Vagina (tissue), 2 donors: ENCODE measurements around the gene C1QC. TPM values are rescaled to one million over a fixed set of nuclear protein-coding genes. Genes with fewer than 3 reads are reported as not detected.

Source experiments
- DNase-seq, 2 donors: peaks; one replicate each; pipeline ENCODE4 v3.0.0-alpha.2; 2017; ENCODE audit errors: extremely low spot score in 2 of 2
- H3K27ac ChIP-seq: fragments of 200-600 bp; sonication (generic); one replicate; pipeline ENCODE4 v1.5.1; 2019
- H3K27me3 ChIP-seq: fragments of 200-600 bp; sonication (generic); one replicate; pipeline ENCODE4 v1.5.1; 2019
- H3K36me3 ChIP-seq, 2 donors: fragments of 200-600 bp; sonication (generic); one replicate each; pipeline ENCODE4 v1.5.1; 2017 to 2019
- H3K4me1 ChIP-seq: fragments of 200-600 bp; sonication (generic); one replicate; pipeline ENCODE4 v1.5.1; 2019
- H3K4me3 ChIP-seq, 2 donors: fragments of 200-600 bp; sonication (generic); 1 replicate in 1 of 2; 2 replicates in 1 of 2; pipeline ENCODE4 v1.5.1; 2016 to 2019
- H3K9me3 ChIP-seq: fragments of 200-600 bp; sonication (generic); one replicate; pipeline ENCODE4 v1.5.1; 2019
- CTCF ChIP-seq, 3 experiments: fragments of 450-650 bp in 2 of 3; fragments of 200-600 bp in 1 of 3; sonication (generic) in 1 of 3; IDR thresholded peaks; one replicate each; pipeline ENCODE4 v1.5.1; 2017 to 2019; ENCODE audit warnings: antibody characterized with exemption in 3 of 3, mild to moderate bottlenecking in 2 of 3, moderate library complexity in 2 of 3
- POLR2A ChIP-seq, 2 donors: fragments of 450-650 bp; IDR thresholded peaks; one replicate each; pipeline ENCODE4 v1.6.1; 2017; ENCODE audit warnings: antibody characterized with exemption in 2 of 2, mild to moderate bottlenecking in 2 of 2, moderate library complexity in 2 of 2
- POLR2AphosphoS5 ChIP-seq, 2 donors: sonication (generic); formaldehyde crosslinking; IDR thresholded peaks; one replicate each; pipeline ENCODE4 v1.9.0; 2017; ENCODE audit warnings: antibody characterized with exemption in 2 of 2, mild to moderate bottlenecking in 2 of 2, low read depth in 1 of 2; ENCODE audit not compliant: insufficient read depth in 1 of 2
- intact Hi-C: fragments of 100-400 bp; cut with DNase I; formaldehyde crosslinking; loops from one replicate; pipeline ENCODE4 v1.15.1; 2023
- microRNA-seq: library from miRNA; unstranded; fragments of <30 nt; microRNA quantifications from one replicate; pipeline ENCODE4, GENCODE V29; 2017; ENCODE audit warnings: borderline number of aligned reads, borderline replicate concordance
- small RNA-seq: library from RNA; depleted of rRNA; stranded (forward); fragments of <200 nt; gene quantifications from one replicate; pipeline ENCODE3, GENCODE V24; 2016
- total RNA-seq: library from RNA; depleted of rRNA; stranded (reverse); fragments of >200 nt; gene quantifications from one replicate; pipeline ENCODE4 v1.2.3, GENCODE V29; 2016

Gene C1QC
- total RNA-seq, 1 donor from 2014 or later: 128 TPM

- no peaks in the 10 kb centered on the region for H3K36me3 ChIP-seq
- H3K4me1 ChIP-seq: no peaks in the 10 kb centered on the region
- TF ChIP-seq POLR2A (IDR thresholded peaks at IDR 0.05) (no peak), POLR2AphosphoS5 (IDR thresholded peaks at IDR 0.05; ENCODE audit: insufficient read depth in 1 of 2, low read depth in 1 of 2) (no peak), CTCF (IDR thresholded peaks at IDR 0.05) (no peak)
- H3K4me3 ChIP-seq: no peak overlapping the region
- DNase-seq: no peak
- no peaks in the 10 kb centered on the region for H3K27me3 ChIP-seq
- H3K9me3 ChIP-seq: no peaks in the 10 kb centered on the region
- no peak overlapping the region for H3K27ac ChIP-seq
- intact Hi-C loops: no loop called here
These were observed 50.7 kb downstream of the C1QC start for GRCh38 chr1:22694172-22694571.

GRCh38 chr1:22696610-22697009 is 53.2 kb downstream of the C1QC start:
- no peaks in the 10 kb centered on the region for H3K36me3 ChIP-seq
- no peak overlapping the region for H3K27ac ChIP-seq
- H3K4me1 ChIP-seq: no peaks in the 10 kb centered on the region
- H3K4me3 ChIP-seq: no peak overlapping the region
- H3K27me3 ChIP-seq: no peaks in the 10 kb centered on the region
- no peak for DNase-seq
- intact Hi-C loops: no loop called here
- no peaks in the 10 kb centered on the region for H3K9me3 ChIP-seq
- TF ChIP-seq POLR2A (IDR thresholded peaks at IDR 0.05): no peak
- no peak for TF ChIP-seq POLR2AphosphoS5 (IDR thresholded peaks at IDR 0.05; ENCODE audit: insufficient read depth in 1 of 2, low read depth in 1 of 2)
- no peak for TF ChIP-seq CTCF (IDR thresholded peaks at IDR 0.05)

Small RNA genes lying within 50 kb of the gene (microRNA-seq; reads per million reads assigned to microRNA genes)
- gene MIR6127: not detected

Small RNA genes lying within 50 kb of the gene (small RNA-seq; reads per million reads assigned to genes)
- gene MIR6127: not detected

Other genes with a start within 250 kb of the C1QC start
- 14.7 TPM for gene ZBTB40, start 191.8 kb upstream of the C1QC start, total RNA-seq
- gene EPHA8, start 80.1 kb upstream of the C1QC start, total RNA-seq: not detected
- gene C1QA, start 7.0 kb upstream of the C1QC start, total RNA-seq: 95.8 TPM
- gene C1QB, start 9.6 kb downstream of the C1QC start, total RNA-seq: 287 TPM
- gene EPHB2, start 67.2 kb downstream of the C1QC start, total RNA-seq: 3.9 TPM